ENCODE results near the gene POLE2.

POLE2 gene

DNA sequence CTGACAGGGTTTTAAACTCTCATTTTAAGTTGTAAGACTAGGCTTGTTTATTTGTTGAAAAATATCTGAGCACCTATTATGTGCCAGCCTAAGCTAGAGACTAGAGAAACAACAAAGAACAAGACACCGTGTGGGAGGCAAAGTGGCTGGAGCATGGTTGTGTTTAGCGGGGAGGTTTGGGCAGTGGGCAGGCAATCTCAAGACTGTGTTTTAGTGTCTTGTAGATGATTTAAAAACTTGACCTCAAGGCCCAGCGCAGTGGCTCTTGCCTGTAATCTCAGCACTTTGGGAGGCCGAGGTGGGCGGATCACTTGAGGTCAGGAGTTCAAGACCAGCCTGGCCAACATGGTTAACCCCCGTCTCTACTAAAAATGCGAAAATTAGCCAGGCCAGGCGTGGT, 75.3 kb downstream of the POLE2 start:
- Histone ChIP-seq H3K9ac (ENCODE audit: low read depth, low read length) (no peak overlapping the region), H3K36me3 (ENCODE audit: control insufficient read depth, insufficient read depth, low read length) (no peaks in the 10 kb centered on the region), H3K4me3 (ENCODE audit: low read depth, low read length) (no peak overlapping the region), H3K27me3 (ENCODE audit: control insufficient read depth, insufficient read depth, low read length) (no peaks in the 10 kb centered on the region), H3K4me1 (ENCODE audit: control insufficient read depth, insufficient read depth, low read length) (no peaks in the 10 kb centered on the region), H3K9me3 (ENCODE audit: control insufficient read depth, insufficient read depth, low read length) (no peaks in the 10 kb centered on the region)

DNA sequence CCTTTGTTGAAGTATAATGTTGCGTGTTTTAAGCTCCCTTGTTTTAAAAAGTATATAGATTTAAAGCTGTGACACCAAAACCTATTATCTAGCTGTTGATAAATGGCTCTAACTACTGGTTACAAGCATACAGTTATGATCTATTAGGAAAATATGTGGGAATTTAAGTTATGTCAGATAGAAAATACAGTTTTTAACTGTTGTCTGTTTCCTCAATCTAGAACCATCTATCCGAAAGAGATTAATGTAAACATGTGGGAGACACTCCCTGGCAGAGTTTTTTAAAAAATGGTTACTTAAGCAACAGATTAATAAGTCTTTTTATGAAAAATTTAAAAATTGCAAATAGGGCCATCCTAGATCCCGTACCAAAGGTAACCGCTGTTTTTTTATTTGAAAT, 75.8 kb downstream of the POLE2 start:
- no peaks in the 10 kb centered on the region for H3K27me3 ChIP-seq (ENCODE audit: control insufficient read depth, insufficient read depth, low read length)
- H3K9ac ChIP-seq (ENCODE audit: low read depth, low read length), result no peak overlapping the region
- no peaks in the 10 kb centered on the region for H3K36me3 ChIP-seq (ENCODE audit: control insufficient read depth, insufficient read depth, low read length)
- H3K4me3 ChIP-seq (ENCODE audit: low read depth, low read length), result no peak overlapping the region
- no peaks in the 10 kb centered on the region for H3K9me3 ChIP-seq (ENCODE audit: control insufficient read depth, insufficient read depth, low read length)
- H3K4me1 ChIP-seq (ENCODE audit: control insufficient read depth, insufficient read depth, low read length), result no peaks in the 10 kb centered on the region

DNA sequence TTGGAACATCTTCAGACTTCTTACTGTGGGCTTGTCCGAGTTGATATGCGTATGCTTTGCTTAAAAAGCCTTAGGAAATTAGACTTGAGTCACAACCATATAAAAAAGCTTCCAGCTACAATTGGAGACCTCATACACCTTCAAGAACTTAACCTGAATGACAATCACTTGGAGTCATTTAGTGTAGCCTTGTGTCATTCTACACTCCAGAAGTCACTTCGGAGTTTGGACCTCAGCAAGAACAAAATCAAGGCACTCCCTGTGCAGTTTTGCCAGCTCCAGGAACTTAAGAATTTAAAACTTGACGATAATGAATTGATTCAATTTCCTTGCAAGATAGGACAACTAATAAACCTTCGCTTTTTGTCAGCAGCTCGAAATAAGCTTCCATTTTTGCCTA, 80.4 kb downstream of the POLE2 start:
- Histone ChIP-seq H3K4me3 (ENCODE audit: low read depth, low read length) (no peak overlapping the region), H3K9ac (ENCODE audit: low read depth, low read length) (no peak overlapping the region), H3K27me3 (ENCODE audit: control insufficient read depth, insufficient read depth, low read length) (no peaks in the 10 kb centered on the region), H3K36me3 (ENCODE audit: control insufficient read depth, insufficient read depth, low read length) (peaks cover 5% of the 10 kb centered on the region), H3K4me1 (ENCODE audit: control insufficient read depth, insufficient read depth, low read length) (no peaks in the 10 kb centered on the region), H3K9me3 (ENCODE audit: control insufficient read depth, insufficient read depth, low read length) (no peaks in the 10 kb centered on the region)

DNA sequence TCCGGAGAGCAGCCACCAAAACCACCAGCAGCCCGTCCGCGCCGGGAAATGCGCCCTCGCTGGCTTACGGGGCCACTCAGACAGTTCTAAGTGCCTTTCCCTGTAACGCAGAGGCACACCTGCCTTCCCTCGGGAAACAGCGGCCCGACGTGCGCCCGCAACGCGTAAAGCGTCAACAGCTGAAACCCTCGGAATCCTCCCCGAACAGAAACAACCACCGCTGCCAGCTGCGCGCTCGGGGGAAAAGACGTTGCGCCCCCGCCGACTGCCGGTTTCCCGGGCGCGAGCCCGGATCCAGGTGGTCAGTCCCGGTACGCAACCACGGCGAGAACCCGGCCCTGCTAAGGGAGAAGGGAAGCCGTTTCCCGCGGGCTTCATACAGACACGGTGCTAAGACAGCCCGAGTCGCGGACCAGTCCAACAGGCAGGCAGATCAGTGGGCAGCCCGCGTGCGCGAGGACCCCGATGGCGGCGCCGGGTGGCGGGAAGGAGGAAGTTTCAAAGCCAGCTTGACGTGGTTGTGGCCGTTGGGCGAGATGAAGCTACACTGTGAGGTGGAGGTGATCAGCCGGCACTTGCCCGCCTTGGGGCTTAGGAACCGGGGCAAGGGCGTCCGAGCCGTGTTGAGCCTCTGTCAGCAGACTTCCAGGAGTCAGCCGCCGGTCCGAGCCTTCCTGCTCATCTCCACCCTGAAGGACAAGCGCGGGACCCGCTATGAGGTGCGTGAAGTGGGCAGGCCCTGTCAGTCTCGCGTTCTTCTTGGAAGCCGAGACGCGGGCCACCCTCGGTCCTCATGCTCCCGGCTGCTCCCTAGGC, 89.3 kb downstream of the POLE2 start, which contains the start of gene LRR1:
Gene LRR1, plus strand, starts transcription at position 456 of the 816 bp plus-strand sequence. Its CDS starts 81 bp downstream, at position 537.
- Histone ChIP-seq H3K9me3 (ENCODE audit: control insufficient read depth, insufficient read depth, low read length) (no peaks in the 10 kb centered on the region), H3K9ac (ENCODE audit: low read depth, low read length) (peak within 1 kb of the TSS; percentile 95), H3K36me3 (ENCODE audit: control insufficient read depth, insufficient read depth, low read length) (no peaks in the 10 kb centered on the region), H3K27me3 (ENCODE audit: control insufficient read depth, insufficient read depth, low read length) (no peaks in the 10 kb centered on the region), H3K4me1 (ENCODE audit: control insufficient read depth, insufficient read depth, low read length) (no peaks in the 10 kb centered on the region), H3K4me3 (ENCODE audit: low read depth, low read length) (peak within 1 kb of the TSS; percentile 96)

DNA sequence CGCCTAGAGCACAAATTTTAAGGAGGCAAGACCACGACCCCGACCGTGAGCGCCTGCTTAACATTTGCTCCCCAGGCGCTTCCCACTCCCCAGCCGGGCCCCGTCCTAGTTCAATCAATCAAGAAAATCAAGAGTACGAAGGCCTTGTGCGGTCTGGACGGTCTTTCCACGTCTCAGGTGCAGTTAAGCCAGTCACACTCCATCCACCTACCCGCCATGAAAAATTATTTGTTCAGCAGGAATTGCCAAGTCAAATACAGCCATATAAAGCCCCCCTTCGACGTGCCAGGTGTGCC, 89.9 kb downstream of the POLE2 start:
- peak overlapping the region; percentile 95 for H3K9ac ChIP-seq (ENCODE audit: low read depth, low read length)
- peak overlapping the region; percentile 96 for H3K4me3 ChIP-seq (ENCODE audit: low read depth, low read length)
- no peaks in the 10 kb centered on the region for H3K36me3 ChIP-seq (ENCODE audit: control insufficient read depth, insufficient read depth, low read length)
- H3K27me3 ChIP-seq (ENCODE audit: control insufficient read depth, insufficient read depth, low read length), result no peaks in the 10 kb centered on the region
- H3K9me3 ChIP-seq (ENCODE audit: control insufficient read depth, insufficient read depth, low read length), result no peaks in the 10 kb centered on the region
- H3K4me1 ChIP-seq (ENCODE audit: control insufficient read depth, insufficient read depth, low read length), result no peaks in the 10 kb centered on the region

DNA sequence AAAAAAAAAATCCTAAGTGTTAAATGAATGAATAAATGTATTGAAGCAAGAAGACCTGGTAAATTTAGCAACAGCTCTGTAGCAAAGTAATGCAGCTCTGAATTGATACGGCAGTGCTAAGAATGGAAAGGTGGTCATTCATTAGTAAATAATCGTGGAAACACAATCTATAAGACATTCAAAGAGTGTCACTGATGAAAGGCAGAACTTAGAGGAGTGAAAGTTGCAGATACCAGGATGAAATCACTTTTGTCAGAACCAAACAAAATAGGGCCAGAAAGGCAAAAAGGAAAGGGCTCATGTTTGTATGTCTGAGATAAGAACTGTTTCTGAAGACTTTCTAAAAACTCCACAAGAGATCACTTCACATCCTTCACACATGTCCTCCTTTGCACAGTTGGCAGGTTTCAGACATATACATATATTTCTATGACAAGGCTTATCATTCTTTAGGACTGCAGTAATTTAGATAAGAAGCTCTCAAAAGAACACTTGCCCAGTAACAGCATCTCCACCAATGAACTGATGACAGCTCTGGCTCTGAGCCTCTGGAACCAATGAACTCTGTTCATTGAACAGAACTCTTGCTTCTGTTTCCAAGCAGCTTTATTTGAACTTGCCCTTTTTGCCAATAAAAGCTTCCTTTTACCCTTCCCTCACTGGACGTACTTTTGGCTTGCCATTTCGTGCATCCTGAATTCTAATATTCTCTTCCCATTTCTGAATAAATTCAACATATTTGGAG, 93.5 kb downstream of the POLE2 start:
- H3K4me1 ChIP-seq (ENCODE audit: control insufficient read depth, insufficient read depth, low read length), result no peaks in the 10 kb centered on the region
- no peaks in the 10 kb centered on the region for H3K9me3 ChIP-seq (ENCODE audit: control insufficient read depth, insufficient read depth, low read length)
- no peak overlapping the region for H3K4me3 ChIP-seq (ENCODE audit: low read depth, low read length)
- no peak overlapping the region for H3K9ac ChIP-seq (ENCODE audit: low read depth, low read length)
- H3K27me3 ChIP-seq (ENCODE audit: control insufficient read depth, insufficient read depth, low read length), result no peaks in the 10 kb centered on the region
- H3K36me3 ChIP-seq (ENCODE audit: control insufficient read depth, insufficient read depth, low read length), result no peaks in the 10 kb centered on the region
